Endothelial cell of umbilical vein (primary cell): Measurements from ENCODE around the gene ZNF850. TPM values are rescaled to one million over a fixed set of nuclear protein-coding genes. Genes with fewer than 3 reads are reported as not detected.

Experiments used
- BruUV-seq: library from RNA; stranded (reverse); fragments of 400-500 nt; replicated peaks from 2 replicates; lab custom pipeline; 2021; lab: Mats Ljungman, UMichigan
- CTCF ChIA-PET: fragments of 300-600, 350-600 bp; sonication (Branson Sonifier 250); formaldehyde crosslinking; loops from one replicate; lab custom pipeline; 2021; ENCODE audit warnings: antibody characterized with exemption, inconsistent platforms; lab: Charles Lee
- POLR2A ChIA-PET: fragments of 300-600, 350-600 bp; sonication (Branson Sonifier 250); formaldehyde crosslinking; loops from one replicate; lab custom pipeline; 2021; ENCODE audit warnings: antibody characterized with exemption, inconsistent platforms; lab: Charles Lee
- DNase-seq: peaks from one replicate; pipeline ENCODE4 v3.0.0-alpha.2; 2011; ENCODE audit warnings: low read depth, low spot score
- FAIRE-seq: peaks from 2 replicates; lab custom pipeline; 2011; peaks lifted over from hg19 to GRCh38; lab: Jason Lieb, UNC
- H2AFZ ChIP-seq: 2 replicates; pipeline ENCODE4 v1.6.0; 2012; ENCODE audit warnings: low read depth, low read length, control low read depth, inconsistent platforms
- H3K27ac ChIP-seq: 2 replicates; pipeline ENCODE4 v1.5.1; 2011; ENCODE audit warnings: low read depth, mild to moderate bottlenecking, control low read depth, low read length, moderate library complexity; ENCODE audit not compliant: insufficient read depth
- H3K27me3 ChIP-seq, 2 experiments: 2 replicates each; pipeline versions ENCODE4 v1.6.0 to v1.6.1; 2011; ENCODE audit warnings: low read length in 2 of 2, mixed read lengths in 1 of 2; ENCODE audit not compliant: control insufficient read depth in 2 of 2, insufficient read depth in 2 of 2
- H3K36me3 ChIP-seq, 2 experiments: 2 replicates in 1 of 2; 3 replicates in 1 of 2; pipeline ENCODE4 v1.5.1; 2011; ENCODE audit warnings: low read length in 2 of 2, mild to moderate bottlenecking in 1 of 2, moderate library complexity in 1 of 2; ENCODE audit not compliant: control insufficient read depth in 2 of 2, insufficient read depth in 2 of 2; ENCODE audit errors: extremely low read depth in 1 of 2
- H3K4me1 ChIP-seq: 3 replicates; pipeline ENCODE4 v1.5.1; 2011; ENCODE audit warnings: mild to moderate bottlenecking, low read length; ENCODE audit not compliant: control insufficient read depth, insufficient read depth; ENCODE audit errors: extremely low read depth
- H3K4me2 ChIP-seq: 2 replicates; pipeline ENCODE4 v1.6.1; 2011; ENCODE audit warnings: low read length, control low read depth, mixed read lengths; ENCODE audit not compliant: insufficient read depth
- H3K4me3 ChIP-seq, 3 experiments: fragments of 200-600 bp in 1 of 3; sonication (generic), shearing (Covaris generic) in 1 of 3; replicated peaks in 1 of 3; 2 replicates each; pipeline ENCODE4 v1.5.1; 2011 to 2016; ENCODE audit warnings: control low read depth in 3 of 3, low read length in 3 of 3, mild to moderate bottlenecking in 2 of 3, inconsistent platforms in 1 of 3, low read depth in 1 of 3, moderate library complexity in 1 of 3; ENCODE audit not compliant: insufficient read depth in 1 of 3
- H3K79me2 ChIP-seq: 2 replicates; pipeline ENCODE4 v1.6.0; 2012; ENCODE audit warnings: low read length, inconsistent platforms; ENCODE audit not compliant: control insufficient read depth, insufficient read depth
- H3K9ac ChIP-seq: replicated peaks from 2 replicates; pipeline ENCODE3; 2011; ENCODE audit warnings: low read length, control low read depth; ENCODE audit not compliant: insufficient read depth; ENCODE audit errors: extremely low read depth
- H3K9me1 ChIP-seq: replicated peaks from 3 replicates; pipeline ENCODE4 v1.6.0; 2011; ENCODE audit warnings: mild to moderate bottlenecking, low read length; ENCODE audit not compliant: control insufficient read depth, insufficient read depth; ENCODE audit errors: extremely low read depth
- H3K9me3 ChIP-seq: replicated peaks from 2 replicates; pipeline ENCODE4 v1.5.1; 2012; ENCODE audit warnings: low read length, inconsistent platforms; ENCODE audit not compliant: control insufficient read depth, insufficient read depth
- H4K20me1 ChIP-seq: replicated peaks from 2 replicates; pipeline ENCODE3; 2011; ENCODE audit warnings: mild to moderate bottlenecking, low read length; ENCODE audit not compliant: control insufficient read depth, insufficient read depth; ENCODE audit errors: extremely low read depth
- EZH2 ChIP-seq: IDR thresholded peaks from 2 replicates; pipeline ENCODE4 v1.6.1; 2012; ENCODE audit warnings: borderline replicate concordance, low read depth, mild to moderate bottlenecking, moderate library complexity, low read length, inconsistent platforms; ENCODE audit not compliant: severe bottlenecking
- FOS ChIP-seq: IDR thresholded peaks from 2 replicates; pipeline ENCODE4 v1.6.1; 2011; ENCODE audit warnings: mild to moderate bottlenecking, low read length, moderate library complexity, borderline replicate concordance; ENCODE audit not compliant: insufficient read depth
- GATA2 ChIP-seq: IDR thresholded peaks from 2 replicates; pipeline ENCODE4 v1.7.0; 2011; ENCODE audit warnings: low read depth, mild to moderate bottlenecking, moderate library complexity, mixed read lengths, low read length; ENCODE audit not compliant: insufficient read length, insufficient read depth
- JUN ChIP-seq: IDR thresholded peaks from 2 replicates; pipeline ENCODE4 v1.6.1; 2011; ENCODE audit warnings: borderline replicate concordance, low read depth; ENCODE audit not compliant: insufficient read length, insufficient read depth
- MAX ChIP-seq: IDR thresholded peaks from 2 replicates; pipeline ENCODE4 v1.6.1; 2011; ENCODE audit not compliant: insufficient read depth, insufficient read length
- MYC ChIP-seq: IDR thresholded peaks from one replicate; pipeline ENCODE4 v1.6.1; 2011; ENCODE audit warnings: mild to moderate bottlenecking, low read depth, low read length
- POLR2A ChIP-seq: IDR thresholded peaks from 2 replicates; pipeline ENCODE4 v1.6.1; 2012; ENCODE audit warnings: low read depth, mild to moderate bottlenecking, control low read depth, low read length
- POLR2AphosphoS5 ChIP-seq: IDR thresholded peaks from 2 replicates; pipeline ENCODE4 v1.6.1; 2012; ENCODE audit warnings: low read depth, mild to moderate bottlenecking, control low read depth, low read length, moderate library complexity; ENCODE audit not compliant: insufficient read depth
- dilution Hi-C: fragments of 300-500 bp; cut with MboI; formaldehyde crosslinking; loops from one replicate; pipeline ENCODE4 v1.15.0; 2019; ENCODE audit warnings: low sequenced_read_pairs; ENCODE audit not compliant: extremely low pct_ligation_motif_present
- intact Hi-C: fragments of 100-400 bp; cut with micrococcal nuclease; formaldehyde crosslinking; loops from one replicate; pipeline ENCODE4 v1.10.0; 2022
- polyA plus RNA-seq, 4 experiments: library from polyadenylated mRNA; depleted of rRNA in 3 of 4; stranded (reverse) in 3 of 4; unstranded in 1 of 4; fragments of >200 nt; gene quantifications; 2 replicates each; pipeline versions ENCODE4 v1.2.1 to v1.2.3, GENCODE V29; 2011 to 2012; ENCODE audit warnings: missing spikeins in 1 of 4
- total RNA-seq: library from RNA; stranded (reverse); gene quantifications from 2 replicates; pipeline ENCODE4 v1.2.3, GENCODE V29; 2021
- TF ChIP-seq, protein P1 (sequence below), 2 donors: IDR thresholded peaks; 1 replicate in 1 of 2; 2 replicates in 1 of 2; pipeline ENCODE4 v1.5.1; 2011; ENCODE audit warnings: low read length in 2 of 2, mild to moderate bottlenecking in 2 of 2, moderate library complexity in 2 of 2, control low read depth in 1 of 2, inconsistent platforms in 1 of 2, low read depth in 1 of 2; ENCODE audit not compliant: insufficient read depth in 1 of 2; ENCODE audit errors: extremely low read depth in 1 of 2

Gene ZNF850
- total and polyA plus RNA-seq, 2 donors (not counting 3 experiments of a cell fraction or from before 2014, with no cell fraction given) = 0.98 to 4.5 TPM

DNA sequence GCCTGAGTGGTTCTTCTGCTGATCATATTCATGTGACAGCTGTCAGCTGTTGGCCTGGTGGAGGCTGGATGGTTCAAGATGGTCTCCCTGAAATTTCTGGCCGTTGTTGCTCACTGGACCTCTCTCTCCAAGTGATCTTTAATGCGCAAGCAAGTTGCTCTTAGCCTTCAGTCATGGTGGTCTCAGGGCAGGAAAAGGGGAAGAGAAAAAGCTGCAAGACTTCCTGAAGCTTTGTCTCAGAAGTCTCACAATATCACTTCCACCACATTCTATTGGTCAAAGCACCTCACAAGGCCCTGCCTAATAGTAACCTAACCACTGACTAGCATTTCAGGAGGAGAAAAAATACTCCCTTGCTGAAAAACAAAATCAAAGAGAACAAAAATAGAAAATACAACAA lies 86.8 kb downstream of the ZNF850 start:
- TF ChIP-seq MYC (no peak), POLR2A (no peak), JUN (no peak), MAX (no peak), FOS (no peak), EZH2 (no peak), POLR2AphosphoS5 (no peak), GATA2 (no peak)
- TF ChIP-seq, protein P1, sequence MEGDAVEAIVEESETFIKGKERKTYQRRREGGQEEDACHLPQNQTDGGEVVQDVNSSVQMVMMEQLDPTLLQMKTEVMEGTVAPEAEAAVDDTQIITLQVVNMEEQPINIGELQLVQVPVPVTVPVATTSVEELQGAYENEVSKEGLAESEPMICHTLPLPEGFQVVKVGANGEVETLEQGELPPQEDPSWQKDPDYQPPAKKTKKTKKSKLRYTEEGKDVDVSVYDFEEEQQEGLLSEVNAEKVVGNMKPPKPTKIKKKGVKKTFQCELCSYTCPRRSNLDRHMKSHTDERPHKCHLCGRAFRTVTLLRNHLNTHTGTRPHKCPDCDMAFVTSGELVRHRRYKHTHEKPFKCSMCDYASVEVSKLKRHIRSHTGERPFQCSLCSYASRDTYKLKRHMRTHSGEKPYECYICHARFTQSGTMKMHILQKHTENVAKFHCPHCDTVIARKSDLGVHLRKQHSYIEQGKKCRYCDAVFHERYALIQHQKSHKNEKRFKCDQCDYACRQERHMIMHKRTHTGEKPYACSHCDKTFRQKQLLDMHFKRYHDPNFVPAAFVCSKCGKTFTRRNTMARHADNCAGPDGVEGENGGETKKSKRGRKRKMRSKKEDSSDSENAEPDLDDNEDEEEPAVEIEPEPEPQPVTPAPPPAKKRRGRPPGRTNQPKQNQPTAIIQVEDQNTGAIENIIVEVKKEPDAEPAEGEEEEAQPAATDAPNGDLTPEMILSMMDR (IDR thresholded peaks at IDR 0.05; ENCODE audit: extremely low read depth in 1 of 2, insufficient read depth in 1 of 2, low read depth in 1 of 2, low read length in 2 of 2) = no peak
- Histone ChIP-seq H3K79me2 (peaks cover 9% of the 10 kb centered on the region), H3K9ac (no peak overlapping the region), H3K4me3 (no peak overlapping the region), H2AFZ (no peak overlapping the region), H3K4me2 (no peak overlapping the region), H3K9me3 (no peaks in the 10 kb centered on the region), H3K27ac (no peak overlapping the region), H3K36me3 (peaks cover 2 to 4% of the 10 kb centered on the region in 2 experiments), H4K20me1 (no peaks in the 10 kb centered on the region), H3K27me3 (no peaks in the 10 kb centered on the region), H3K9me1 (no peaks in the 10 kb centered on the region), H3K4me1 (peaks cover 13% of the 10 kb centered on the region)
- intact Hi-C loops = no loop called here
- BruUV-seq = no TSS peak
- dilution Hi-C loops = no loop called here
- DNase-seq (no peak), FAIRE-seq (no peak)
- ChIA-PET POLR2A (no interaction called here), CTCF (no interaction called here)
